Measurements from ENCODE around the gene ZFAND3.
"Not testable (repeated sequence)": the region's sequence is repeated elsewhere in the genome, so short reads cannot be mapped to it uniquely, and the experiment has no call there.

Gene ZFAND3

GRCh38 chr6:37930288-37930971, 110.9 kb downstream of the ZFAND3 start:
- DNase-seq (ENCODE audit: low read depth in 1 of 2, low spot score in 1 of 2): no peak
- TF ChIP-seq JUND (IDR thresholded peaks at IDR 0.05; ENCODE audit: low read depth): no peak
- in situ Hi-C loops (cut with HindIII; ENCODE audit: low pct_unique_long_range_greater_than_20kb, low sequenced_read_pairs): no loop called here

GRCh38 chr6:37931066-37931465, 111.5 kb downstream of the ZFAND3 start:
- in situ Hi-C loops (cut with HindIII; ENCODE audit: low pct_unique_long_range_greater_than_20kb, low sequenced_read_pairs): no loop called here
- no peak for TF ChIP-seq JUND (IDR thresholded peaks at IDR 0.05; ENCODE audit: low read depth)
- no peak for DNase-seq (ENCODE audit: low read depth in 1 of 2, low spot score in 1 of 2)

GRCh38 chr6:37934276-37934675, 114.7 kb downstream of the ZFAND3 start:
- DNase-seq (ENCODE audit: low read depth in 1 of 2, low spot score in 1 of 2): no peak
- in situ Hi-C loops (cut with HindIII; ENCODE audit: low pct_unique_long_range_greater_than_20kb, low sequenced_read_pairs): no loop called here
- no peak for TF ChIP-seq JUND (IDR thresholded peaks at IDR 0.05; ENCODE audit: low read depth)

GRCh38 chr6:37936150-37936549, 116.6 kb downstream of the ZFAND3 start:
- TF ChIP-seq JUND (IDR thresholded peaks at IDR 0.05; ENCODE audit: low read depth): no peak
- in situ Hi-C loops (cut with HindIII; ENCODE audit: low pct_unique_long_range_greater_than_20kb, low sequenced_read_pairs): no loop called here
- DNase-seq (ENCODE audit: low read depth in 1 of 2, low spot score in 1 of 2): no peak

- TF ChIP-seq JUND (IDR thresholded peaks at IDR 0.05; ENCODE audit: low read depth): no peak
- DNase-seq (ENCODE audit: low read depth in 1 of 2, low spot score in 1 of 2): no peak
- in situ Hi-C loops (cut with HindIII; ENCODE audit: low pct_unique_long_range_greater_than_20kb, low sequenced_read_pairs): no loop called here
Observed at GRCh38 chr6:37936906-37937305, 117.4 kb downstream of the ZFAND3 start.

GRCh38 chr6:37938909-37939308, 119.4 kb downstream of the ZFAND3 start:
- TF ChIP-seq JUND (IDR thresholded peaks at IDR 0.05; ENCODE audit: low read depth): no peak
- in situ Hi-C loops (cut with HindIII; ENCODE audit: low pct_unique_long_range_greater_than_20kb, low sequenced_read_pairs): no loop called here
- DNase-seq (ENCODE audit: low read depth in 1 of 2, low spot score in 1 of 2): no peak

- in situ Hi-C loops (cut with HindIII; ENCODE audit: low pct_unique_long_range_greater_than_20kb, low sequenced_read_pairs): no loop called here
- no peak for TF ChIP-seq JUND (IDR thresholded peaks at IDR 0.05; ENCODE audit: low read depth)
- no peak for DNase-seq (ENCODE audit: low read depth in 1 of 2, low spot score in 1 of 2)
Observed at GRCh38 chr6:37940074-37940847, 120.7 kb downstream of the ZFAND3 start.

- no peak for DNase-seq (ENCODE audit: low read depth in 1 of 2, low spot score in 1 of 2)
- in situ Hi-C loops (cut with HindIII; ENCODE audit: low pct_unique_long_range_greater_than_20kb, low sequenced_read_pairs): no loop called here
- no peak for TF ChIP-seq JUND (IDR thresholded peaks at IDR 0.05; ENCODE audit: low read depth)
Observed at GRCh38 chr6:37941871-37942270, 122.3 kb downstream of the ZFAND3 start.

GRCh38 chr6:37942606-37943376, 123.3 kb downstream of the ZFAND3 start:
- in situ Hi-C loops (cut with HindIII; ENCODE audit: low pct_unique_long_range_greater_than_20kb, low sequenced_read_pairs): no loop called here
- DNase-seq (ENCODE audit: low read depth in 1 of 2, low spot score in 1 of 2): no peak
- TF ChIP-seq JUND (IDR thresholded peaks at IDR 0.05; ENCODE audit: low read depth): no peak

- DNase-seq (ENCODE audit: low read depth in 1 of 2, low spot score in 1 of 2): no peak
- in situ Hi-C loops (cut with HindIII; ENCODE audit: low pct_unique_long_range_greater_than_20kb, low sequenced_read_pairs): no loop called here
- TF ChIP-seq JUND (IDR thresholded peaks at IDR 0.05; ENCODE audit: low read depth): no peak
Observed at GRCh38 chr6:37943436-37944058, 124.0 kb downstream of the ZFAND3 start.

GRCh38 chr6:37946057-37946456, 126.5 kb downstream of the ZFAND3 start:
- in situ Hi-C loops (cut with HindIII; ENCODE audit: low pct_unique_long_range_greater_than_20kb, low sequenced_read_pairs): no loop called here
- no peak for TF ChIP-seq JUND (IDR thresholded peaks at IDR 0.05; ENCODE audit: low read depth)
- DNase-seq (ENCODE audit: low read depth in 1 of 2, low spot score in 1 of 2): no peak

GRCh38 chr6:37947468-37947867, 127.9 kb downstream of the ZFAND3 start:
- TF ChIP-seq JUND (IDR thresholded peaks at IDR 0.05; ENCODE audit: low read depth): no peak
- in situ Hi-C loops (cut with HindIII; ENCODE audit: low pct_unique_long_range_greater_than_20kb, low sequenced_read_pairs): no loop called here
- no peak for DNase-seq (ENCODE audit: low read depth in 1 of 2, low spot score in 1 of 2)

GRCh38 chr6:37948584-37948983, 129.1 kb downstream of the ZFAND3 start:
- in situ Hi-C loops (cut with HindIII; ENCODE audit: low pct_unique_long_range_greater_than_20kb, low sequenced_read_pairs); DNase-seq (ENCODE audit: low read depth in 1 of 2, low spot score in 1 of 2): not testable (repeated sequence)

All from T47D (cell line).